K562 (cell line): ENCODE measurements around the gene IFNGR2. TPM values are rescaled to one million over a fixed set of nuclear protein-coding genes. Genes with fewer than 3 reads are reported as not detected.

Experiments used
- ATAC-seq: fragments of 200-7000 bp; cut with Tn5 transposase; 3 replicates; pipeline ENCODE4 v1.9.1; 2020; ENCODE audit warnings: moderate library complexity
- BruUV-seq: library from RNA; stranded (reverse); fragments of 400-500 nt; replicated peaks from 2 replicates; lab custom pipeline; 2021; lab: Mats Ljungman, UMichigan
- CTCF ChIA-PET: fragments of 300-600 bp; formaldehyde crosslinking; extraction: SDS; loops from one replicate; lab custom pipeline; 2021; ENCODE audit warnings: low intra/inter-chr PET ratio; lab: Yijun Ruan, JAX
- POLR2A ChIA-PET: fragments of 300-600, 350-650 bp; sonication (Branson Sonifier 250); formaldehyde crosslinking; extraction: SDS; loops from one replicate; lab custom pipeline; 2021; ENCODE audit warnings: antibody characterized with exemption, inconsistent platforms; lab: Yijun Ruan, JAX
- DNase-seq, 4 experiments: peaks; one replicate each; pipeline versions ENCODE4 v3.0.0 to v3.0.0-alpha.2; 2011 to 2018; ENCODE audit warnings: low spot score in 3 of 4, mixed read lengths in 3 of 4; ENCODE audit errors: extremely low read depth in 1 of 4
- FAIRE-seq: peaks from 2 replicates; lab custom pipeline; 2011; peaks lifted over from hg19 to GRCh38; lab: Jason Lieb, UNC
- H2AFZ ChIP-seq: 2 replicates; pipeline ENCODE4 v1.6.0; 2011; ENCODE audit warnings: low read depth, low read length, control low read depth, inconsistent platforms
- H3K27ac ChIP-seq: fragments of 200-600 bp; 3 replicates; pipeline ENCODE4 v1.8.0; 2011; ENCODE audit warnings: low read depth, mild to moderate bottlenecking, control low read depth, inconsistent platforms, low read length, moderate library complexity, mixed read lengths; ENCODE audit errors: extremely low read depth
- H3K27me3 ChIP-seq, 2 experiments: fragments of 300-600 bp in 1 of 2; 2 replicates in 1 of 2; 3 replicates in 1 of 2; pipeline versions ENCODE4 v1.6.0 to v1.8.0; 2011; ENCODE audit warnings: inconsistent platforms in 2 of 2, low read length in 2 of 2, mild to moderate bottlenecking in 1 of 2, mixed read lengths in 1 of 2, moderate library complexity in 1 of 2; ENCODE audit not compliant: control insufficient read depth in 2 of 2, insufficient read depth in 2 of 2
- H3K36me3 ChIP-seq: fragments of 300-600 bp; 3 replicates; pipeline ENCODE4 v1.8.0; 2011; ENCODE audit warnings: mild to moderate bottlenecking, low read length, inconsistent platforms; ENCODE audit not compliant: control insufficient read depth, insufficient read depth
- H3K4me1 ChIP-seq, 2 experiments: fragments of 200-600 bp in 1 of 2; replicated peaks in 1 of 2; 2 replicates in 1 of 2; 3 replicates in 1 of 2; pipeline versions ENCODE4 v1.5.1 to v1.8.0; 2011; ENCODE audit warnings: inconsistent platforms in 2 of 2, low read length in 2 of 2, mild to moderate bottlenecking in 1 of 2, mixed read lengths in 1 of 2, moderate library complexity in 1 of 2; ENCODE audit not compliant: control insufficient read depth in 2 of 2, insufficient read depth in 2 of 2
- H3K4me2 ChIP-seq: 2 replicates; pipeline ENCODE4 v1.6.1; 2011; ENCODE audit warnings: low read length, control low read depth, inconsistent platforms, mixed read lengths; ENCODE audit not compliant: insufficient read depth
- H3K4me3 ChIP-seq: fragments of 200-600 bp; sonication (generic), shearing (Covaris generic); 2 replicates; pipeline ENCODE4 v1.5.1; 2016; ENCODE audit warnings: control low read depth, inconsistent platforms
- H3K79me2 ChIP-seq: fragments of 200-600 bp; 3 replicates; pipeline ENCODE4 v1.8.0; 2011; ENCODE audit warnings: low read length, inconsistent platforms; ENCODE audit not compliant: control insufficient read depth, insufficient read depth
- H3K9ac ChIP-seq, 2 experiments: 2 replicates each; pipeline versions ENCODE4 v1.6.0 to v1.6.1; 2011; ENCODE audit warnings: low read depth in 2 of 2, low read length in 2 of 2, control low read depth in 1 of 2, inconsistent platforms in 1 of 2, mild to moderate bottlenecking in 1 of 2, mixed read lengths in 1 of 2; ENCODE audit not compliant: insufficient read depth in 1 of 2
- H3K9me1 ChIP-seq: one replicate; pipeline ENCODE4 v1.6.0; 2011; ENCODE audit warnings: inconsistent platforms, mild to moderate bottlenecking, low read length, moderate library complexity; ENCODE audit not compliant: control insufficient read depth, insufficient read depth
- H3K9me3 ChIP-seq: replicated peaks from 2 replicates; pipeline ENCODE4 v1.5.1; 2011; ENCODE audit warnings: low read depth, low read length, inconsistent platforms; ENCODE audit not compliant: control insufficient read depth, insufficient read depth
- H4K20me1 ChIP-seq: replicated peaks from 2 replicates; pipeline ENCODE4 v1.6.1; 2011; ENCODE audit warnings: low read length, inconsistent platforms, mixed read lengths; ENCODE audit not compliant: control insufficient read depth, insufficient read depth
- ARID1B ChIP-seq: fragments of 450-650 bp; IDR thresholded peaks from 2 replicates; pipeline ENCODE4 v1.6.1; 2016; ENCODE audit warnings: antibody characterized with exemption, mild to moderate bottlenecking, inconsistent platforms
- ATF4 ChIP-seq: fragments of 450-650 bp; formaldehyde crosslinking; IDR thresholded peaks from 2 replicates; pipeline ENCODE4 v1.4.0; 2022; ENCODE audit warnings: mild to moderate bottlenecking, moderate library complexity
- BDP1 ChIP-seq: IDR thresholded peaks from 3 replicates; pipeline ENCODE4 v1.6.1; 2011; ENCODE audit not compliant: insufficient read length, insufficient read depth
- ELF2 ChIP-seq: fragments of 250-450 bp; sonication (Bioruptor Pico); IDR thresholded peaks from 2 replicates; pipeline ENCODE4 v1.5.0; 2021; ENCODE audit warnings: mild to moderate bottlenecking
- FIP1L1 ChIP-seq: fragments of 200-400 bp; formaldehyde crosslinking; IDR thresholded peaks from 2 replicates; pipeline ENCODE4 v1.6.1; 2018; ENCODE audit warnings: mild to moderate bottlenecking, low read depth, low read length; ENCODE audit not compliant: poor library complexity, severe bottlenecking
- FOXP1 ChIP-seq: sonication (generic); formaldehyde crosslinking; IDR thresholded peaks from 2 replicates; pipeline ENCODE4 v1.8.0; 2022; ENCODE audit warnings: mild to moderate bottlenecking, missing genetic modification reagents
- GATA2 ChIP-seq: sonication (generic); formaldehyde crosslinking; IDR thresholded peaks from 2 replicates; pipeline ENCODE4 v1.4.0; 2020; ENCODE audit warnings: mild to moderate bottlenecking, missing genetic modification reagents
- HNRNPL ChIP-seq: fragments of 200-400 bp; formaldehyde crosslinking; IDR thresholded peaks from 2 replicates; pipeline ENCODE4 v1.6.1; 2017; ENCODE audit warnings: low read depth, mild to moderate bottlenecking, low read length
- UBTF ChIP-seq, 2 experiments: IDR thresholded peaks; 2 replicates each; pipeline ENCODE4 v1.6.1; 2012; ENCODE audit warnings: improper control_type of control experiment in 2 of 2, low read depth in 2 of 2, low read length in 2 of 2, borderline replicate concordance in 1 of 2
- ZNF212 ChIP-seq: fragments of 450-650 bp; formaldehyde crosslinking; IDR thresholded peaks from 2 replicates; pipeline ENCODE4 v1.4.0; 2020; ENCODE audit warnings: mild to moderate bottlenecking
- ZNF592 ChIP-seq: fragments of 450-650 bp; IDR thresholded peaks from 2 replicates; pipeline ENCODE4 v1.6.1; 2017; ENCODE audit warnings: antibody characterized with exemption, mild to moderate bottlenecking
- WGBS: fragments of 100-300 bp; shearing (Covaris generic); methylation state at CpG from one replicate; pipeline ENCODE4 v1.1.6; 2016; ENCODE audit warnings: low coverage, mixed read lengths; ENCODE audit not compliant: insufficient coverage; ENCODE audit errors: missing lambda C conversion rate; 5-methylcytosine and 5-hydroxymethylcytosine counted together
- in situ Hi-C: fragments of 300-500 bp; cut with MboI; formaldehyde crosslinking; loops from 4 replicates; pipeline ENCODE4 v1.15.0; 2018; ENCODE audit warnings: inconsistent platforms, mixed read lengths
- intact Hi-C: fragments of 100-400 bp; cut with micrococcal nuclease; formaldehyde crosslinking; loops from 2 replicates; pipeline ENCODE4 v1.14.2; 2022
- polyA plus RNA-seq, 8 experiments: library from polyadenylated mRNA; depleted of rRNA in 4 of 8; stranded (reverse) in 5 of 8; unstranded in 3 of 8; fragments of >200 nt; fragmentation: Nextera tagmentation in 2 of 8; fragmentation: Illumina TruSeq in 1 of 8; extraction: Ambion mirVana in 2 of 8; extraction: Trizol in 1 of 8; gene quantifications; 2 replicates each; pipeline versions ENCODE4 v1.2.1 to v1.2.3, GENCODE V29; 2011 to 2014; ENCODE audit warnings: inconsistent platforms in 1 of 8, missing spikeins in 1 of 8
- total RNA-seq, 7 experiments: library from RNA; depleted of rRNA in 6 of 7; stranded (reverse); fragments of >200 nt in 6 of 7; fragmentation: Illumina TruSeq in 2 of 7; extraction: Trizol in 2 of 7; gene quantifications; 2 replicates each; pipeline versions ENCODE4 v1.2.1 to v1.2.3, GENCODE V29; 2011 to 2021; ENCODE audit warnings: low replicate concordance in 1 of 7

Gene IFNGR2
- total and polyA plus RNA-seq, 9 of the 15 experiments (the other 6 are each of a cell fraction or from before 2014, with no cell fraction given) = 6.7 to 58.0 (median 28.5) TPM

- Histone ChIP-seq H3K9ac (peak overlapping the region; percentile 89 to 99), H2AFZ (peak overlapping the region; percentile 75), H3K9me3 (no peaks in the 10 kb centered on the region), H3K27me3 (no peaks in the 10 kb centered on the region), H3K4me1 (peaks cover 8 to 35% of the 10 kb centered on the region in 2 experiments; a peak in 4 of 5 replicates), H4K20me1 (peaks cover 2% of the 10 kb centered on the region; the same call in 1 of the 2 replicates), H3K27ac (peak overlapping the region; percentile 84), H3K4me2 (peak overlapping the region; percentile 87), H3K79me2 (peaks cover 44% of the 10 kb centered on the region), H3K36me3 (peaks cover 4% of the 10 kb centered on the region; the same call in 2 of the 3 replicates), H3K4me3 (peak overlapping the region; percentile 75), H3K9me1 (no peaks in the 10 kb centered on the region)
- BruUV-seq = TSS peak; percentile 58
- DNase-seq = peak; percentile 65 to 71 (median 71)
- ChIA-PET CTCF (interaction anchor here (0.7 kb wide), 1 partner anchor 1010 kb away, joined by 3 read pairs; no protein-coding TSS in a partner anchor), POLR2A (interaction anchor here (0.6 to 1.3 kb wide), 2 partner anchors 44 to 105 kb away, joined by 3 read pairs; no protein-coding TSS in a partner anchor)
- ATAC-seq = peak; percentile 83
- FAIRE-seq = no peak
- in situ Hi-C loops = no loop called here
- intact Hi-C loops = loop anchor here (5.0 kb wide), 1 partner anchor 138 kb away; the partner anchor contains the start of genes GART and SON
- 9% methylated on average over 41 of the region's 47 CpGs for WGBS
- TF ChIP-seq ZNF592 (peak; percentile 27; the same call in 1 of the 2 replicates), ZNF212 (no peak), BDP1 (no peak), ATF4 (CRISPR knock-in tag) (no peak), HNRNPL (no peak), ARID1B (0 out of 2 replicates have a peak, but pooled peaks have one; percentile 11), GATA2 (CRISPR knock-in tag) (no peak), UBTF (IDR thresholded peaks at IDR 0.05; ENCODE audit: borderline replicate concordance in 1 of 2, low read depth in 2 of 2, low read length in 2 of 2) (peak; percentile 94 to 96; a peak in 3 of 4 replicates), FIP1L1 (peak; percentile 65), ELF2 (CRISPR knock-in tag) (no peak), FOXP1 (CRISPR knock-in tag) (peak; percentile 41; the same call in 1 of the 2 replicates)
Measured at GRCh38 chr21:33403786-33404585, 773 bp downstream of the IFNGR2 start.
